ENCODE results near the gene TSPAN31.

TSPAN31 gene

GRCh38 chr12:57797933-57798332 is 53.1 kb downstream of the TSPAN31 start:
- DNase-seq, result no peak
